IMR-90 (cell line): ENCODE data around the gene AOPEP. TPM values are rescaled to one million over a fixed set of nuclear protein-coding genes. Genes with fewer than 3 reads are reported as not detected.

Source experiments
- ATAC-seq: fragments of 200-7000 bp; cut with Tn5 transposase; 2 replicates; pipeline ENCODE4 v1.9.1; 2020; ENCODE audit warnings: low read depth, mild to moderate bottlenecking, moderate library complexity
- BruUV-seq: library from RNA; stranded (reverse); fragments of 400-500 nt; replicated peaks from 2 replicates; lab custom pipeline; 2021; lab: Mats Ljungman, UMichigan
- CTCF ChIA-PET: fragments of 300-600 bp; formaldehyde crosslinking; extraction: SDS; loops from one replicate; lab custom pipeline; 2021; ENCODE audit warnings: antibody characterized with exemption; lab: Yijun Ruan, JAX
- POLR2A ChIA-PET: fragments of 300-600 bp; sonication (Branson Sonifier 250); formaldehyde crosslinking; loops from one replicate; lab custom pipeline; 2022; ENCODE audit warnings: antibody characterized with exemption; ENCODE audit not compliant: unreplicated experiment; lab: Charles Lee
- DNase-seq: peaks from one replicate; pipeline ENCODE4 v3.0.0; 2013
- H2AFZ ChIP-seq: replicated peaks from 2 replicates; pipeline ENCODE3; 2013; ENCODE audit warnings: low read length, mild to moderate bottlenecking; ENCODE audit not compliant: poor library complexity
- H2AK5ac ChIP-seq: 2 replicates; pipeline ENCODE4 v1.6.1; 2013; ENCODE audit warnings: low read depth, low read length, inconsistent platforms
- H2AK9ac ChIP-seq: replicated peaks from 2 replicates; pipeline ENCODE3; 2013; ENCODE audit warnings: mild to moderate bottlenecking, low read depth, low read length, moderate library complexity; ENCODE audit not compliant: poor library complexity
- H2BK120ac ChIP-seq: 2 replicates; pipeline ENCODE4 v1.6.1; 2013; ENCODE audit warnings: low read depth, low read length, inconsistent platforms
- H2BK15ac ChIP-seq: 3 replicates; pipeline ENCODE4 v1.6.1; 2013; ENCODE audit warnings: low read depth, low read length, inconsistent platforms
- H2BK20ac ChIP-seq: 2 replicates; pipeline ENCODE4 v1.6.1; 2013; ENCODE audit warnings: low read depth, mild to moderate bottlenecking, inconsistent platforms, low read length, moderate library complexity
- H2BK5ac ChIP-seq: 2 replicates; pipeline ENCODE4 v1.6.1; 2013; ENCODE audit warnings: mild to moderate bottlenecking, low read depth, low read length, inconsistent platforms; ENCODE audit not compliant: poor library complexity, severe bottlenecking
- H3K14ac ChIP-seq: replicated peaks from 2 replicates; pipeline ENCODE4 v1.6.1; 2013; ENCODE audit warnings: low read depth, low read length, inconsistent platforms
- H3K18ac ChIP-seq: 2 replicates; pipeline ENCODE4 v1.6.1; 2013; ENCODE audit warnings: low read depth, low read length, control low read depth
- H3K23ac ChIP-seq: 2 replicates; pipeline ENCODE4 v1.6.1; 2013; ENCODE audit warnings: low read depth, low read length, inconsistent platforms
- H3K27ac ChIP-seq: 2 replicates; pipeline ENCODE4 v1.5.1; 2013; ENCODE audit warnings: mild to moderate bottlenecking, control low read depth, low read length; ENCODE audit not compliant: insufficient read depth
- H3K27me3 ChIP-seq: 2 replicates; pipeline ENCODE4 v1.6.1; 2013; ENCODE audit warnings: low read length; ENCODE audit not compliant: control insufficient read depth, insufficient read depth
- H3K36me3 ChIP-seq: 2 replicates; pipeline ENCODE4 v1.6.1; 2013; ENCODE audit warnings: low read length, mixed read lengths; ENCODE audit not compliant: control insufficient read depth, insufficient read depth
- H3K4ac ChIP-seq: 2 replicates; pipeline ENCODE4 v1.6.1; 2013; ENCODE audit warnings: low read depth, low read length, inconsistent platforms
- H3K4me1 ChIP-seq: 2 replicates; pipeline ENCODE4 v1.6.1; 2013; ENCODE audit warnings: low read length, mixed read lengths; ENCODE audit not compliant: control insufficient read depth, insufficient read depth
- H3K4me2 ChIP-seq: 2 replicates; pipeline ENCODE4 v1.6.1; 2013; ENCODE audit warnings: low read depth, mild to moderate bottlenecking, control low read depth, low read length, moderate library complexity
- H3K4me3 ChIP-seq: 2 replicates; pipeline ENCODE4 v1.5.1; 2013; ENCODE audit warnings: low read depth, mild to moderate bottlenecking, control low read depth, low read length, moderate library complexity; ENCODE audit not compliant: insufficient read depth
- H3K56ac ChIP-seq: 2 replicates; pipeline ENCODE4 v1.6.1; 2013; ENCODE audit warnings: low read length, inconsistent platforms; ENCODE audit not compliant: insufficient read depth; ENCODE audit errors: extremely low read depth
- H3K79me1 ChIP-seq, 2 experiments: 2 replicates each; pipeline ENCODE4 v1.6.1; 2013; ENCODE audit warnings: low read length in 2 of 2, inconsistent platforms in 1 of 2, low read depth in 1 of 2
- H3K9ac ChIP-seq: 2 replicates; pipeline ENCODE4 v1.6.1; 2013; ENCODE audit warnings: low read depth, low read length, control low read depth
- H3K9me1 ChIP-seq: 2 replicates; pipeline ENCODE4 v1.6.1; 2013; ENCODE audit warnings: low read length, inconsistent platforms; ENCODE audit not compliant: insufficient read depth
- H3K9me3 ChIP-seq: 2 replicates; pipeline ENCODE4 v1.6.1; 2013; ENCODE audit warnings: low read length; ENCODE audit not compliant: control insufficient read depth, insufficient read depth
- H4K20me1 ChIP-seq: 2 replicates; pipeline ENCODE4 v1.6.1; 2013; ENCODE audit warnings: low read length, inconsistent platforms; ENCODE audit not compliant: insufficient read depth
- H4K5ac ChIP-seq: 2 replicates; pipeline ENCODE4 v1.6.1; 2013; ENCODE audit warnings: mild to moderate bottlenecking, low read depth, low read length, control low read depth
- H4K8ac ChIP-seq, 2 experiments: 2 replicates each; pipeline ENCODE4 v1.6.1; 2013; ENCODE audit warnings: low read depth in 2 of 2, low read length in 2 of 2, control low read depth in 1 of 2, inconsistent platforms in 1 of 2
- H4K91ac ChIP-seq: 2 replicates; pipeline ENCODE4 v1.6.1; 2013; ENCODE audit warnings: low read depth, low read length, inconsistent platforms; ENCODE audit not compliant: insufficient read depth
- BHLHE40 ChIP-seq: fragments of 150-350 bp; IDR thresholded peaks from 2 replicates; pipeline ENCODE4 v1.6.1; 2016; ENCODE audit warnings: mild to moderate bottlenecking, low read depth, low read length
- CEBPB ChIP-seq: IDR thresholded peaks from 2 replicates; pipeline ENCODE4 v1.6.1; 2012; ENCODE audit warnings: low read depth, low read length, improper control_type of control experiment
- CHD1 ChIP-seq: IDR thresholded peaks from 2 replicates; pipeline ENCODE4 v1.6.1; 2012; ENCODE audit warnings: low read depth, low read length, improper control_type of control experiment
- MAFK ChIP-seq: IDR thresholded peaks from 2 replicates; pipeline ENCODE4 v1.6.1; 2012; ENCODE audit warnings: low read depth, low read length, improper control_type of control experiment
- MAZ ChIP-seq: IDR thresholded peaks from 2 replicates; pipeline ENCODE4 v1.6.1; 2012; ENCODE audit warnings: low read depth, mild to moderate bottlenecking, low read length, improper control_type of control experiment, moderate library complexity, borderline replicate concordance
- MXI1 ChIP-seq: IDR thresholded peaks from 2 replicates; pipeline ENCODE4 v1.6.1; 2012; ENCODE audit warnings: low read depth, mild to moderate bottlenecking, low read length, moderate library complexity, borderline replicate concordance
- NFE2L2 ChIP-seq: fragments of 150-350 bp; IDR thresholded peaks from 2 replicates; pipeline ENCODE4 v1.6.1; 2016; ENCODE audit warnings: low read depth, mild to moderate bottlenecking, low read length
- POLR2A ChIP-seq: IDR thresholded peaks from 2 replicates; pipeline ENCODE4 v1.6.1; 2012; ENCODE audit warnings: mild to moderate bottlenecking, low read depth, low read length
- RAD21 ChIP-seq: IDR thresholded peaks from 2 replicates; pipeline ENCODE4 v1.6.1; 2012; ENCODE audit warnings: low read length, improper control_type of control experiment
- RCOR1 ChIP-seq: IDR thresholded peaks from 2 replicates; pipeline ENCODE4 v1.6.1; 2012; ENCODE audit warnings: mild to moderate bottlenecking, low read length, improper control_type of control experiment; ENCODE audit not compliant: insufficient replicate concordance
- RFX5 ChIP-seq: IDR thresholded peaks from 2 replicates; pipeline ENCODE4 v1.8.0; 2012; ENCODE audit warnings: low read depth, mild to moderate bottlenecking, low read length, moderate library complexity
- SMC3 ChIP-seq: fragments of 150-350 bp; IDR thresholded peaks from 2 replicates; pipeline ENCODE4 v1.6.1; 2016; ENCODE audit warnings: low read depth, mild to moderate bottlenecking, antibody characterized with exemption, low read length, moderate library complexity
- WGBS, 2 experiments: methylation state at CpG; one replicate each; pipeline versions ENCODE4 v1.1.5 to v1.1.7; 2013; ENCODE audit warnings: missing lambda C conversion rate in 2 of 2; ENCODE audit not compliant: insufficient read length in 1 of 2; ENCODE audit errors: extremely low coverage in 2 of 2; 5-methylcytosine and 5-hydroxymethylcytosine counted together
- dilution Hi-C: fragments of 300-500 bp; cut with HindIII; formaldehyde crosslinking; loops from one replicate; pipeline ENCODE4 v1.14.3; 2018; ENCODE audit warnings: low sequenced_read_pairs; ENCODE audit not compliant: unreplicated experiment
- in situ Hi-C: fragments of 300-500 bp; cut with MboI; formaldehyde crosslinking; loops from 3 replicates; pipeline ENCODE4 v1.14.3; 2019; ENCODE audit warnings: low sequenced_read_pairs, inconsistent platforms, mixed read lengths
- intact Hi-C: fragments of 100-400 bp; cut with micrococcal nuclease; formaldehyde crosslinking; loops from 2 replicates; pipeline ENCODE4 v1.10.0; 2022
- polyA plus RNA-seq, 3 experiments: library from polyadenylated mRNA; depleted of rRNA; stranded (reverse); fragments of >200 nt; gene quantifications; 2 replicates each; pipeline ENCODE4 v1.2.3, GENCODE V29; 2012; ENCODE audit warnings: low replicate concordance in 1 of 3
- total RNA-seq: library from RNA; depleted of rRNA; stranded (reverse); fragments of >200 nt; gene quantifications from 2 replicates; pipeline ENCODE4 v1.2.3, GENCODE V29; 2012
- TF ChIP-seq, protein P1 (sequence below): fragments of 150-350 bp; IDR thresholded peaks from 2 replicates; pipeline ENCODE4 v1.6.1; 2016; ENCODE audit warnings: low read depth, mild to moderate bottlenecking, low read length, moderate library complexity, borderline replicate concordance
- TF ChIP-seq, protein P2 (sequence below): conservative IDR thresholded peaks from 2 replicates; pipeline ENCODE4 v1.5.1; 2012; ENCODE audit warnings: mild to moderate bottlenecking, low read depth, low read length, improper control_type of control experiment
- TF ChIP-seq, protein P3 (sequence below): fragments of 150-350 bp; IDR thresholded peaks from 2 replicates; pipeline ENCODE4 v1.6.1; 2017; ENCODE audit warnings: mild to moderate bottlenecking, antibody characterized with exemption, low read length, low read depth

The AOPEP gene
- total and polyA plus RNA-seq, 2 of the 4 experiments (the other 2 are of a cell fraction), result 34.9 to 38.7 TPM

DNA sequence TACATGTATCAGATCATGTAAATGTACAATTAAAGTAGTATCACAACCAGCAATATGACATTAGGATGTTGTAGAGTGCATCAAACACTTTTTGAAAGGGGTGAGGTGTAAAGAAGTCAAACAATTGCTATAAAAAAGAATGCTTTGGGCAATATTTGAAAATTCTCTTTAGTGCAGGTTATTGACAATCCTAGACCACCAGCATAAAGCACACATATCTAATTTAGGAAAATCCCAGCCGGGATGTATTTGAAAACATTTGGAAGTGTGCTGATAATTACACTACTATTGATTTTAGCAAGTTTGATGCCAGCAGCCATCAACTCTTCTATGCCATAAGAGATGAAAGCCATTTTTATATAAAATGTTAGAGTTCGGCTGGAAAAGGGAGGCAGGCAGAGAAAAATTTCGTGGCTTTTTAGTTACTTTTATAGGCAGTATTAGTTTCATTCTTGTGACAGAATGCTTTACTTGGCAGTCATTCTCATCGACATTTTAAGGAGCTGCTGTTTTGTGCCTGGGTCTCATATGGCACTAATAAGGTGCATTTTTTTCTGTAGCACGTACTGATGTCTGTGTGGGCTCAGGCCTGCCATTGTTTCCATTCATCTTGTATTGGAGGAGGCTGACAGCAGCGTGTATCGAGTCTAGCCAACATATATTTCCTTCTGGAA, 285.7 kb downstream of the AOPEP start:
- DNase-seq, result no peak
- Histone ChIP-seq H3K18ac (no peak overlapping the region), H3K9me3 (no peaks in the 10 kb centered on the region), H4K91ac (no peak overlapping the region), H3K79me1 (peaks cover 20 to 66% of the 10 kb centered on the region in 2 experiments), H3K27me3 (no peaks in the 10 kb centered on the region), H2BK5ac (peak overlapping the region; percentile 47), H3K56ac (no peak overlapping the region), H3K36me3 (peaks cover 34% of the 10 kb centered on the region), H3K4me2 (peak overlapping the region; percentile 58; the same call in 1 of the 2 replicates), H4K8ac (peak overlapping the region in 1 of 2 experiments; percentile 28; a peak in 1 of 4 replicates), H3K9me1 (peaks cover 26% of the 10 kb centered on the region), H3K4ac (no peak overlapping the region), H2AK9ac (no peak overlapping the region), H3K4me1 (peaks cover 17% of the 10 kb centered on the region), H3K23ac (no peak overlapping the region), H2BK20ac (no peak overlapping the region), H3K9ac (no peak overlapping the region), H3K14ac (peak overlapping the region; percentile 5; the same call in 1 of the 2 replicates), H2AFZ (no peak overlapping the region), H2BK15ac (no peak overlapping the region), H2BK120ac (no peak overlapping the region), H4K5ac (no peak overlapping the region), H3K4me3 (no peak overlapping the region), H4K20me1 (peaks cover 10% of the 10 kb centered on the region; the same call in 1 of the 2 replicates), H3K27ac (no peak overlapping the region), H2AK5ac (no peak overlapping the region)
- ChIA-PET CTCF (no interaction called here), POLR2A (interaction anchor here (0.7 kb wide), 1 partner anchor 9 kb away, joined by 3 read pairs; no protein-coding TSS in a partner anchor)
- BruUV-seq, result no TSS peak
- in situ Hi-C loops (no loop called here), dilution Hi-C loops (no loop called here), intact Hi-C loops (no loop called here)
- no peak for ATAC-seq
- WGBS, 2 experiments, result 80% methylated on average over 2 of the region's 7 CpGs; no CpG with 5 or more reads in 1 of the 2 experiments
- TF ChIP-seq CHD1 (no peak), CEBPB (no peak), MXI1 (no peak), POLR2A (no peak), NFE2L2 (no peak), MAFK (no peak), RCOR1 (no peak), RAD21 (no peak), MAZ (no peak), RFX5 (no peak), SMC3 (no peak), BHLHE40 (no peak)
- TF ChIP-seq, protein P1, sequence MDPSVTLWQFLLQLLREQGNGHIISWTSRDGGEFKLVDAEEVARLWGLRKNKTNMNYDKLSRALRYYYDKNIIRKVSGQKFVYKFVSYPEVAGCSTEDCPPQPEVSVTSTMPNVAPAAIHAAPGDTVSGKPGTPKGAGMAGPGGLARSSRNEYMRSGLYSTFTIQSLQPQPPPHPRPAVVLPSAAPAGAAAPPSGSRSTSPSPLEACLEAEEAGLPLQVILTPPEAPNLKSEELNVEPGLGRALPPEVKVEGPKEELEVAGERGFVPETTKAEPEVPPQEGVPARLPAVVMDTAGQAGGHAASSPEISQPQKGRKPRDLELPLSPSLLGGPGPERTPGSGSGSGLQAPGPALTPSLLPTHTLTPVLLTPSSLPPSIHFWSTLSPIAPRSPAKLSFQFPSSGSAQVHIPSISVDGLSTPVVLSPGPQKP, result no peak
- TF ChIP-seq, protein P2, sequence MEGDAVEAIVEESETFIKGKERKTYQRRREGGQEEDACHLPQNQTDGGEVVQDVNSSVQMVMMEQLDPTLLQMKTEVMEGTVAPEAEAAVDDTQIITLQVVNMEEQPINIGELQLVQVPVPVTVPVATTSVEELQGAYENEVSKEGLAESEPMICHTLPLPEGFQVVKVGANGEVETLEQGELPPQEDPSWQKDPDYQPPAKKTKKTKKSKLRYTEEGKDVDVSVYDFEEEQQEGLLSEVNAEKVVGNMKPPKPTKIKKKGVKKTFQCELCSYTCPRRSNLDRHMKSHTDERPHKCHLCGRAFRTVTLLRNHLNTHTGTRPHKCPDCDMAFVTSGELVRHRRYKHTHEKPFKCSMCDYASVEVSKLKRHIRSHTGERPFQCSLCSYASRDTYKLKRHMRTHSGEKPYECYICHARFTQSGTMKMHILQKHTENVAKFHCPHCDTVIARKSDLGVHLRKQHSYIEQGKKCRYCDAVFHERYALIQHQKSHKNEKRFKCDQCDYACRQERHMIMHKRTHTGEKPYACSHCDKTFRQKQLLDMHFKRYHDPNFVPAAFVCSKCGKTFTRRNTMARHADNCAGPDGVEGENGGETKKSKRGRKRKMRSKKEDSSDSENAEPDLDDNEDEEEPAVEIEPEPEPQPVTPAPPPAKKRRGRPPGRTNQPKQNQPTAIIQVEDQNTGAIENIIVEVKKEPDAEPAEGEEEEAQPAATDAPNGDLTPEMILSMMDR, result no peak
- TF ChIP-seq, protein P3, sequence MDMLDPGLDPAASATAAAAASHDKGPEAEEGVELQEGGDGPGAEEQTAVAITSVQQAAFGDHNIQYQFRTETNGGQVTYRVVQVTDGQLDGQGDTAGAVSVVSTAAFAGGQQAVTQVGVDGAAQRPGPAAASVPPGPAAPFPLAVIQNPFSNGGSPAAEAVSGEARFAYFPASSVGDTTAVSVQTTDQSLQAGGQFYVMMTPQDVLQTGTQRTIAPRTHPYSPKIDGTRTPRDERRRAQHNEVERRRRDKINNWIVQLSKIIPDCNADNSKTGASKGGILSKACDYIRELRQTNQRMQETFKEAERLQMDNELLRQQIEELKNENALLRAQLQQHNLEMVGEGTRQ, result no peak
